HepG2 (cell line): ENCODE data around the gene FTSJ1. TPM values are rescaled to one million over a fixed set of nuclear protein-coding genes. Genes with fewer than 3 reads are reported as not detected.

Experiments used
- AGO1 ChIP-seq: fragments of 200-400 bp; formaldehyde crosslinking; IDR thresholded peaks from 2 replicates; pipeline ENCODE4 v1.6.1; 2017; ENCODE audit warnings: mild to moderate bottlenecking, low read depth, low read length, moderate library complexity; ENCODE audit not compliant: poor library complexity, severe bottlenecking
- ESRRA ChIP-seq: sonication (generic); formaldehyde crosslinking; IDR thresholded peaks from 2 replicates; pipeline ENCODE4 v1.5.1; 2020; ENCODE audit warnings: mild to moderate bottlenecking, low read depth, missing genetic modification reagents
- FOXK1 ChIP-seq: sonication (generic); formaldehyde crosslinking; IDR thresholded peaks from 2 replicates; pipeline ENCODE4 v1.4.0; 2020; ENCODE audit warnings: low read depth, missing genetic modification reagents, borderline replicate concordance
- HNF4A ChIP-seq: sonication (generic); formaldehyde crosslinking; IDR thresholded peaks from 2 replicates; pipeline ENCODE4 v1.4.0; 2020; ENCODE audit warnings: missing genetic modification reagents
- HOXA5 ChIP-seq: sonication (generic); formaldehyde crosslinking; IDR thresholded peaks from 2 replicates; pipeline ENCODE4 v1.4.0; 2020; ENCODE audit warnings: missing genetic modification reagents
- RAD51 ChIP-seq: fragments of 450-650 bp; IDR thresholded peaks from 2 replicates; pipeline ENCODE4 v1.6.1; 2016; ENCODE audit warnings: borderline replicate concordance
- SNAPC2 ChIP-seq: sonication (generic); formaldehyde crosslinking; IDR thresholded peaks from 2 replicates; pipeline ENCODE4 v1.8.1; 2022; ENCODE audit warnings: mild to moderate bottlenecking, missing genetic modification reagents
- SOX13 ChIP-seq, 3 experiments: fragments of 450-650 bp in 1 of 3; sonication (generic) in 1 of 3; formaldehyde crosslinking in 1 of 3; IDR thresholded peaks in 2 of 3; conservative IDR thresholded peaks in 1 of 3; 2 replicates each; pipeline versions ENCODE4 v1.5.0 to v1.6.1; 2016 to 2020; ENCODE audit warnings: antibody characterized with exemption in 1 of 3, mild to moderate bottlenecking in 1 of 3, missing compliant biosample characterization in 1 of 3, missing genetic modification reagents in 1 of 3, moderate library complexity in 1 of 3
- TMF1 ChIP-seq: sonication (generic); formaldehyde crosslinking; IDR thresholded peaks from 2 replicates; pipeline ENCODE4 v1.8.1; 2022; ENCODE audit warnings: low read depth, missing genetic modification reagents
- ZBTB42 ChIP-seq: sonication (generic); formaldehyde crosslinking; IDR thresholded peaks from 2 replicates; pipeline ENCODE4 v1.5.0; 2020; ENCODE audit warnings: mild to moderate bottlenecking, missing genetic modification reagents
- ZC3H4 ChIP-seq: sonication (generic); formaldehyde crosslinking; IDR thresholded peaks from 2 replicates; pipeline ENCODE4 v1.4.0; 2020; ENCODE audit warnings: missing genetic modification reagents, borderline replicate concordance
- ZNF121 ChIP-seq: sonication (generic); formaldehyde crosslinking; IDR thresholded peaks from 2 replicates; pipeline ENCODE4 v1.5.0; 2020; ENCODE audit warnings: mild to moderate bottlenecking, missing genetic modification reagents
- ZNF263 ChIP-seq: sonication (generic); formaldehyde crosslinking; IDR thresholded peaks from 2 replicates; pipeline ENCODE4 v1.4.0; 2020; ENCODE audit warnings: missing genetic modification reagents
- ZNF274 ChIP-seq: sonication (generic); formaldehyde crosslinking; IDR thresholded peaks from 2 replicates; pipeline ENCODE4 v1.5.1; 2020; ENCODE audit warnings: mild to moderate bottlenecking, missing genetic modification reagents
- ZNF619 ChIP-seq: sonication (generic); formaldehyde crosslinking; IDR thresholded peaks from 2 replicates; pipeline ENCODE4 v1.4.0; 2020; ENCODE audit warnings: mild to moderate bottlenecking, missing genetic modification reagents
- polyA plus RNA-seq, 8 experiments: library from polyadenylated mRNA; depleted of rRNA in 3 of 8; stranded (reverse) in 7 of 8; unstranded in 1 of 8; fragments of >200 nt; fragmentation: Illumina TruSeq in 4 of 8; extraction: Trizol in 4 of 8; gene quantifications; 2 replicates each; pipeline versions ENCODE4 v1.2.1 to v1.2.3, GENCODE V29; 2011 to 2016; ENCODE audit warnings: low read depth in 4 of 8, missing spikeins in 1 of 8, mixed read lengths in 1 of 8; ENCODE audit not compliant: insufficient read depth in 1 of 8
- total RNA-seq, 5 experiments: library from RNA; depleted of rRNA; stranded (reverse); fragments of >200 nt; fragmentation: Illumina TruSeq; extraction: Trizol; gene quantifications; 2 replicates each; pipeline ENCODE4 v1.2.3, GENCODE V29; 2016; ENCODE audit warnings: low read depth in 1 of 5
- TF ChIP-seq, protein P1 (sequence below): sonication (generic); formaldehyde crosslinking; IDR thresholded peaks from 2 replicates; pipeline ENCODE4 v1.5.1; 2020; ENCODE audit warnings: missing genetic modification reagents, mild to moderate bottlenecking, borderline replicate concordance
- TF ChIP-seq, protein P2 (sequence below): sonication (generic); formaldehyde crosslinking; IDR thresholded peaks from 2 replicates; pipeline ENCODE4 v1.4.0; 2020; ENCODE audit warnings: mild to moderate bottlenecking, low read depth, missing genetic modification reagents
- TF ChIP-seq, protein P3 (sequence below): sonication (generic); formaldehyde crosslinking; IDR thresholded peaks from 2 replicates; pipeline ENCODE4 v1.5.1; 2020; ENCODE audit warnings: missing genetic modification reagents, mild to moderate bottlenecking, borderline replicate concordance
- TF ChIP-seq, protein P4 (sequence below): sonication (generic); formaldehyde crosslinking; conservative IDR thresholded peaks from 2 replicates; pipeline ENCODE4 v1.5.0; 2020; ENCODE audit warnings: missing genetic modification reagents
- TF ChIP-seq, protein P5 (sequence below): sonication (generic); formaldehyde crosslinking; IDR thresholded peaks from 2 replicates; pipeline ENCODE4 v1.9.0; 2021; ENCODE audit warnings: missing genetic modification reagents, borderline replicate concordance

The FTSJ1 gene
- total and polyA plus RNA-seq, 2 of the 13 experiments (the other 11 are each of a cell fraction or from before 2014, with no cell fraction given): 30.3 to 37.9 TPM

DNA sequence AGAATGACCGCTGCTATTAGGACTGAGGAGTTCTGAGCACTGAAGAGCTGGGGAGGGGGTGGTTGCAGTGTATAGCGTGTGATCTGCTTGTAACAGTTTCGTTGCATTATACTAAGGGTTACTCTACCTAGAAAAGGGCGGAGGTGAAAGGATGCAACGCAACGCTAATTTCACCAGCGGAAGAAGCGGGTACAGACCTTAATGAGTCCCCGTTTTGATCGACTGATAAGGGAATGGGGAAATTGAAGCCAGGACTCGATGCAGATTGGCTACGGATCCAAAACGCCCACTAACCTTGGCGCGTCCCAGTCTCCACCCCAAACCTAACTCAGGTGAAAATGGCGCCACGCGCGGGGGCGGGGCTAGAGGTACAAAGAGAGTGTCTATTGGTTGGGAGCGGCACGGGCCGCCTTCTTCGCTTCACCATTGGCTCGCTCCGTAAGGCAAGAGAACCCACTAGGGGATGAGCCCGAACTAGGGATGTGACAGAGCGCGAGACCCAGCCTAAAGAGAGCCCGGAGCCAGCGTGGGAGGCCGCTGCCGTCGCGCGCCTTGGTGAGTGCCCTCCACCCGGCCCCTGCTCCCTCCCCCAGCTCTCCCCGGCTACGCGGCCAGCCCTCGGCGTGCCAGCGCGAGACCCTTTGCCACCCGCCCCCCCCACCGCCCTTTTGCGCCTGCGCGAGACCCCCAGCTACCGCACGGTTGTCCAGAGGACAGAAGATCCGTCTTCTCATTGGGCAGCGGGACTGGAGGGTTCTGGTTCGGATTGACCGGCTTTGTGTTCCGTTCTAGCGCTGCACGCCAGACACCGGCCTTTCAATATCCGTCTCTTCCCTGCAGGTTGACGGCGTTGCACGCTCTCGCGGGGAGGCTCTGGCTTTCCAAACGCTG lies 45.6 kb downstream of the FTSJ1 start, which contains the start of gene EBP (continued):
- no peak for TF ChIP-seq AGO1
- no peak for TF ChIP-seq RAD51
- TF ChIP-seq ZNF263 (CRISPR knock-in tag): no peak
- TF ChIP-seq, protein P1, sequence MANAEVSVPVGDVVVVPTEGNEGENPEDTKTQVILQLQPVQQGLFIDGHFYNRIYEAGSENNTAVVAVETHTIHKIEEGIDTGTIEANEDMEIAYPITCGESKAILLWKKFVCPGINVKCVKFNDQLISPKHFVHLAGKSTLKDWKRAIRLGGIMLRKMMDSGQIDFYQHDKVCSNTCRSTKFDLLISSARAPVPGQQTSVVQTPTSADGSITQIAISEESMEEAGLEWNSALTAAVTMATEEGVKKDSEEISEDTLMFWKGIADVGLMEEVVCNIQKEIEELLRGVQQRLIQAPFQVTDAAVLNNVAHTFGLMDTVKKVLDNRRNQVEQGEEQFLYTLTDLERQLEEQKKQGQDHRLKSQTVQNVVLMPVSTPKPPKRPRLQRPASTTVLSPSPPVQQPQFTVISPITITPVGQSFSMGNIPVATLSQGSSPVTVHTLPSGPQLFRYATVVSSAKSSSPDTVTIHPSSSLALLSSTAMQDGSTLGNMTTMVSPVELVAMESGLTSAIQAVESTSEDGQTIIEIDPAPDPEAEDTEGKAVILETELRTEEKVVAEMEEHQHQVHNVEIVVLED: peak; percentile 37; the same call in 1 of the 2 replicates
- TF ChIP-seq, protein P2, sequence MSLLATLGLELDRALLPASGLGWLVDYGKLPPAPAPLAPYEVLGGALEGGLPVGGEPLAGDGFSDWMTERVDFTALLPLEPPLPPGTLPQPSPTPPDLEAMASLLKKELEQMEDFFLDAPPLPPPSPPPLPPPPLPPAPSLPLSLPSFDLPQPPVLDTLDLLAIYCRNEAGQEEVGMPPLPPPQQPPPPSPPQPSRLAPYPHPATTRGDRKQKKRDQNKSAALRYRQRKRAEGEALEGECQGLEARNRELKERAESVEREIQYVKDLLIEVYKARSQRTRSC: no peak
- TF ChIP-seq FOXK1 (CRISPR knock-in tag): 0 out of 2 replicates have a peak, but pooled peaks have one; percentile 16
- TF ChIP-seq, protein P3, sequence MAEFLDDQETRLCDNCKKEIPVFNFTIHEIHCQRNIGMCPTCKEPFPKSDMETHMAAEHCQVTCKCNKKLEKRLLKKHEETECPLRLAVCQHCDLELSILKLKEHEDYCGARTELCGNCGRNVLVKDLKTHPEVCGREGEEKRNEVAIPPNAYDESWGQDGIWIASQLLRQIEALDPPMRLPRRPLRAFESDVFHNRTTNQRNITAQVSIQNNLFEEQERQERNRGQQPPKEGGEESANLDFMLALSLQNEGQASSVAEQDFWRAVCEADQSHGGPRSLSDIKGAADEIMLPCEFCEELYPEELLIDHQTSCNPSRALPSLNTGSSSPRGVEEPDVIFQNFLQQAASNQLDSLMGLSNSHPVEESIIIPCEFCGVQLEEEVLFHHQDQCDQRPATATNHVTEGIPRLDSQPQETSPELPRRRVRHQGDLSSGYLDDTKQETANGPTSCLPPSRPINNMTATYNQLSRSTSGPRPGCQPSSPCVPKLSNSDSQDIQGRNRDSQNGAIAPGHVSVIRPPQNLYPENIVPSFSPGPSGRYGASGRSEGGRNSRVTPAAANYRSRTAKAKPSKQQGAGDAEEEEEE (CRISPR knock-in tag): no peak
- TF ChIP-seq, protein P4, sequence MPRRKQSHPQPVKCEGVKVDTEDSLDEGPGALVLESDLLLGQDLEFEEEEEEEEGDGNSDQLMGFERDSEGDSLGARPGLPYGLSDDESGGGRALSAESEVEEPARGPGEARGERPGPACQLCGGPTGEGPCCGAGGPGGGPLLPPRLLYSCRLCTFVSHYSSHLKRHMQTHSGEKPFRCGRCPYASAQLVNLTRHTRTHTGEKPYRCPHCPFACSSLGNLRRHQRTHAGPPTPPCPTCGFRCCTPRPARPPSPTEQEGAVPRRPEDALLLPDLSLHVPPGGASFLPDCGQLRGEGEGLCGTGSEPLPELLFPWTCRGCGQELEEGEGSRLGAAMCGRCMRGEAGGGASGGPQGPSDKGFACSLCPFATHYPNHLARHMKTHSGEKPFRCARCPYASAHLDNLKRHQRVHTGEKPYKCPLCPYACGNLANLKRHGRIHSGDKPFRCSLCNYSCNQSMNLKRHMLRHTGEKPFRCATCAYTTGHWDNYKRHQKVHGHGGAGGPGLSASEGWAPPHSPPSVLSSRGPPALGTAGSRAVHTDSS: no peak
- TF ChIP-seq SNAPC2 (CRISPR knock-in tag): 0 out of 2 replicates have a peak, but pooled peaks have one; percentile 44
- peak; percentile 55; the same call in 1 of the 2 replicates for TF ChIP-seq TMF1 (CRISPR knock-in tag)
- no peak for TF ChIP-seq ZNF619 (CRISPR knock-in tag)
- TF ChIP-seq ZC3H4: no peak
- 0 out of 2 replicates have a peak, but pooled peaks have one; percentile 38 for TF ChIP-seq ZNF274
- no peak for TF ChIP-seq HNF4A (CRISPR knock-in tag)
- no peak for TF ChIP-seq SOX13 (IDR thresholded peaks at IDR 0.05)
- no peak for TF ChIP-seq SOX13 (CRISPR knock-in tag; conservative IDR thresholded peaks at IDR 0.05 in 1 of 2, IDR thresholded peaks at IDR 0.05 in 1 of 2)
- TF ChIP-seq ZNF121: 0 out of 2 replicates have a peak, but pooled peaks have one; percentile 7
- no peak for TF ChIP-seq ESRRA (CRISPR knock-in tag)
- TF ChIP-seq HOXA5 (CRISPR knock-in tag): no peak
- TF ChIP-seq ZBTB42 (CRISPR knock-in tag): no peak
- TF ChIP-seq, protein P5, sequence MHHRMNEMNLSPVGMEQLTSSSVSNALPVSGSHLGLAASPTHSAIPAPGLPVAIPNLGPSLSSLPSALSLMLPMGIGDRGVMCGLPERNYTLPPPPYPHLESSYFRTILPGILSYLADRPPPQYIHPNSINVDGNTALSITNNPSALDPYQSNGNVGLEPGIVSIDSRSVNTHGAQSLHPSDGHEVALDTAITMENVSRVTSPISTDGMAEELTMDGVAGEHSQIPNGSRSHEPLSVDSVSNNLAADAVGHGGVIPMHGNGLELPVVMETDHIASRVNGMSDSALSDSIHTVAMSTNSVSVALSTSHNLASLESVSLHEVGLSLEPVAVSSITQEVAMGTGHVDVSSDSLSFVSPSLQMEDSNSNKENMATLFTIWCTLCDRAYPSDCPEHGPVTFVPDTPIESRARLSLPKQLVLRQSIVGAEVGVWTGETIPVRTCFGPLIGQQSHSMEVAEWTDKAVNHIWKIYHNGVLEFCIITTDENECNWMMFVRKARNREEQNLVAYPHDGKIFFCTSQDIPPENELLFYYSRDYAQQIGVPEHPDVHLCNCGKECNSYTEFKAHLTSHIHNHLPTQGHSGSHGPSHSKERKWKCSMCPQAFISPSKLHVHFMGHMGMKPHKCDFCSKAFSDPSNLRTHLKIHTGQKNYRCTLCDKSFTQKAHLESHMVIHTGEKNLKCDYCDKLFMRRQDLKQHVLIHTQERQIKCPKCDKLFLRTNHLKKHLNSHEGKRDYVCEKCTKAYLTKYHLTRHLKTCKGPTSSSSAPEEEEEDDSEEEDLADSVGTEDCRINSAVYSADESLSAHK: no peak
